OCI-LY3 (cell line): ENCODE results near the gene MAP2K7.

Experiments used
- H2AFZ ChIP-seq: fragments of 200-600, 300-600 bp; shearing (Covaris generic); 2 replicates; pipeline ENCODE4 v1.6.0; 2014; ENCODE audit warnings: antibody characterized with exemption, low read depth, low read length
- H3K27ac ChIP-seq: fragments of 200-600, 300-600 bp; sonication (generic); 2 replicates; pipeline ENCODE4 v1.5.1; 2014; ENCODE audit warnings: mild to moderate bottlenecking, low read length, moderate library complexity, mixed read lengths
- H3K27me3 ChIP-seq: fragments of 200-600, 300-600 bp; sonication (generic); 2 replicates; pipeline ENCODE4 v1.6.1; 2014; ENCODE audit warnings: low read depth, low read length, mixed read lengths
- H3K36me3 ChIP-seq: fragments of 200-600, 300-600 bp; sonication (generic); replicated peaks from 2 replicates; pipeline ENCODE3; 2014; ENCODE audit warnings: low read depth, low read length, mixed read lengths
- H3K4me1 ChIP-seq: fragments of 300-600, 200-600 bp; sonication (generic); 2 replicates; pipeline ENCODE4 v1.6.1; 2014; ENCODE audit warnings: low read length, mixed read lengths
- H3K4me2 ChIP-seq: fragments of 200-600, 300-600 bp; sonication (generic); 2 replicates; pipeline ENCODE4 v1.6.1; 2014; ENCODE audit warnings: low read length, mixed read lengths
- H3K4me3 ChIP-seq: fragments of 300-600, 200-600 bp; sonication (generic); 2 replicates; pipeline ENCODE4 v1.5.1; 2014; ENCODE audit warnings: antibody characterized with exemption, mild to moderate bottlenecking, low read length, moderate library complexity
- H3K79me2 ChIP-seq: fragments of 300-600, 200-600 bp; shearing (Covaris generic); 2 replicates; pipeline ENCODE4 v1.6.1; 2014; ENCODE audit warnings: mild to moderate bottlenecking, low read length, mixed read lengths
- H3K9ac ChIP-seq: fragments of 300-600, 200-600 bp; shearing (Covaris generic); 2 replicates; pipeline ENCODE4 v1.6.0; 2014; ENCODE audit warnings: mild to moderate bottlenecking, low read length, moderate library complexity
- H3K9me3 ChIP-seq: fragments of 200-600, 300-600 bp; shearing (Covaris generic); 2 replicates; pipeline ENCODE4 v1.6.1; 2014; ENCODE audit warnings: low read length, mixed read lengths; ENCODE audit not compliant: insufficient read depth
- H4K20me1 ChIP-seq: fragments of 200-600, 300-600 bp; sonication (generic); 2 replicates; pipeline ENCODE4 v1.6.1; 2016; ENCODE audit warnings: low read length, mixed read lengths; ENCODE audit not compliant: insufficient read depth
- EZH2phosphoT487 ChIP-seq: fragments of 200-600 bp; shearing (Covaris generic); IDR thresholded peaks from 2 replicates; pipeline ENCODE4 v1.6.1; 2018; ENCODE audit warnings: antibody characterized with exemption, mixed run types, low read depth
- TF ChIP-seq, protein P1 (sequence below): fragments of 200-600, 300-600 bp; sonication (generic); IDR thresholded peaks from 2 replicates; pipeline ENCODE4 v1.5.1; 2014; ENCODE audit warnings: antibody characterized with exemption, low read length, low read depth

MAP2K7 gene

DNA sequence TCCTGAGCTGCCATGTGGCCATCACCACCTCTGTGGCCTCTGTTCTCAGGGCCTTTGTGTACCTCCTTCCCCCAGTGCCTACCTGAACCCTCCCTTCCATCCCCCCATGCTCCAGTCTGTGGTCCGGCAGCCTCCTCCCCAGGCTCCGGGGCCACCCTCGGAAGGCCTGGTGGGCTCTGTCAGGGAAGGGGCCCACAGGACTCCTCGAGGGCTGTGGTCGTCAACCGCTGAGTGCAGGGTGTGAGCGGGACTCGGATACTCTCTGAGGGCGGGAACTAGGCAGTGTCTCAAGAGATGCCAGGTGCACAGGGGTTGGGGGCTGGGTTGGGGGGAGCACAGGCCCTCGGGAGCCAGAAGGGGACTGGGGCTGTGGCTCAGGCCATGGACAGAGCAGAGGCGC lies 3.9 kb downstream of the MAP2K7 start:
- Histone ChIP-seq H3K9ac (no peak overlapping the region), H4K20me1 (peaks cover 35% of the 10 kb centered on the region), H3K4me3 (no peak overlapping the region), H2AFZ (no peak overlapping the region), H3K27ac (no peak overlapping the region), H3K9me3 (no peaks in the 10 kb centered on the region), H3K4me1 (peaks cover 14% of the 10 kb centered on the region), H3K27me3 (no peaks in the 10 kb centered on the region), H3K79me2 (peaks cover 52% of the 10 kb centered on the region), H3K36me3 (peaks cover 21% of the 10 kb centered on the region), H3K4me2 (no peak overlapping the region)
- no peak for TF ChIP-seq EZH2phosphoT487
- TF ChIP-seq, protein P1, sequence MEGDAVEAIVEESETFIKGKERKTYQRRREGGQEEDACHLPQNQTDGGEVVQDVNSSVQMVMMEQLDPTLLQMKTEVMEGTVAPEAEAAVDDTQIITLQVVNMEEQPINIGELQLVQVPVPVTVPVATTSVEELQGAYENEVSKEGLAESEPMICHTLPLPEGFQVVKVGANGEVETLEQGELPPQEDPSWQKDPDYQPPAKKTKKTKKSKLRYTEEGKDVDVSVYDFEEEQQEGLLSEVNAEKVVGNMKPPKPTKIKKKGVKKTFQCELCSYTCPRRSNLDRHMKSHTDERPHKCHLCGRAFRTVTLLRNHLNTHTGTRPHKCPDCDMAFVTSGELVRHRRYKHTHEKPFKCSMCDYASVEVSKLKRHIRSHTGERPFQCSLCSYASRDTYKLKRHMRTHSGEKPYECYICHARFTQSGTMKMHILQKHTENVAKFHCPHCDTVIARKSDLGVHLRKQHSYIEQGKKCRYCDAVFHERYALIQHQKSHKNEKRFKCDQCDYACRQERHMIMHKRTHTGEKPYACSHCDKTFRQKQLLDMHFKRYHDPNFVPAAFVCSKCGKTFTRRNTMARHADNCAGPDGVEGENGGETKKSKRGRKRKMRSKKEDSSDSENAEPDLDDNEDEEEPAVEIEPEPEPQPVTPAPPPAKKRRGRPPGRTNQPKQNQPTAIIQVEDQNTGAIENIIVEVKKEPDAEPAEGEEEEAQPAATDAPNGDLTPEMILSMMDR = no peak

DNA sequence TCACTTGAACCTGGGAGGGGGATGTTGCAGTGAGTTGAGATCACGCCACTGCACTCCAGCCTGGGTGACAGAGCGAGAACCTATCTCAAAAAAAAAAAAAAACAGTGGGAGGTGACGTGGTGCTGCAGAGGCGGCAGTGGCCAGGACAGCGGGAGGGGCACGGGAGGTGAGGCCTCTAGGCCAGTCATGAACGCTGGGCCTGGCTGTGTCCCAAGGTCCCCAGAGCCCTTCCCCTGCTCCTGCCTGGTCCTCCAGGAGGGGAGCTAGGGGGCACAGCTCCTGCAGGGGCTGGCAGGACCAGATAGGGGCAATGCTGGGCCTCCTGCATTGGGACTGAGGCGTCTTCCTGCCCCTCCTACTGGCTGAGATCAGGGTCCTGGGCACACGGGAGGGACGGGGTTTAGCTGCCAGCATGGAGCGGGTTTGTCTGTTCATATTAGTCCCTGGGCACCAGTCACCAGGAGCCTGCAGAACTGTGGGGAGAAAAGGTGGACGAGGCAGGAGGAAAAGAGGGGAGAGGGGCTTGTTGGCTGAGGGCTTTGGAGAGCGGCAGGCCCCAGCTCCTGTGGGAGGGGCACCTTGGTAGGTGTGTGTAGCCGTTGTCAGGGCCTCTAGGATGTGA lies 4.5 kb downstream of the MAP2K7 start:
- peaks cover 27% of the 10 kb centered on the region for H3K36me3 ChIP-seq
- no peak overlapping the region for H3K9ac ChIP-seq

DNA sequence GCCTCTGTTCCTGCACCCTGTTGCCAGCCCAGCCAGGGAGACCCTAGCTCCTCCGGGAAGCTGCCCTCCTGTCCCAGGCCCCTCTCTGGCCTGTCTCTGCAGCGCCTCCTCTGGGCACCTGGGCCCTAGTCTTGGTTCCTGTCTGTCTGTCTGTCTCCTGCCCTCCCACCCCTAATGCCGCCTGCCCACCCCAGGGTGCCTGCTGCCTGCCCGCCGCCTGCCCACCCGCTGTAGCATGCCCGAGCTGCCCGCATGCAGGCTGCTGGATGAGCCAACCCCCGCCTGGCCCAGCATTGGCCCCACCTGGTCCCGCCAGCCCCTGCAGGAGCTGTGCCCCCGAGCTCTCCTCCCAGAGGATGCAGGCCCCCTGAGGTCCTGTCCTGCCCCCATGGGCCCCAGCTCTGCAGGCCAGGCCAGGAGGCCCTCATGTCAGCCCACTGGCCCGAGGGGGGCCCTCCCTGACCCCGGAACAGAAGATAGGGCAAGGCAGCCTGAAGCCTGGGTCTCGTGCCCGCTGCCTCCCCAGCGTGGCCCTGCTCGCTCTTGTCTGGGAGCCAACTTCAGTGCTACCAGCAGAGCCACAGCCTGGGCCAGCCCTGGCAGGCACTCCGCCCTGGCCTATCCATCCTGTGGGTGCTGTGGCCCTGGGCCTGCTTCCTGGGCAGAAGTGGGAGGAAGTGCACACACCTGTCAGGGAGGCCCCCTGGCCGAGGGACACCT lies 5.2 kb downstream of the MAP2K7 start:
- H3K27ac ChIP-seq = no peak overlapping the region
- no peak overlapping the region for H3K4me2 ChIP-seq
- peaks cover 44% of the 10 kb centered on the region for H3K79me2 ChIP-seq

More for the DNA sequence above, 4.5 kb downstream of the MAP2K7 start:
- no peak overlapping the region for H2AFZ ChIP-seq
- H3K27ac ChIP-seq = no peak overlapping the region
- no peaks in the 10 kb centered on the region for H3K9me3 ChIP-seq
- H3K27me3 ChIP-seq = no peaks in the 10 kb centered on the region
- no peak overlapping the region for H3K4me3 ChIP-seq
- H3K4me2 ChIP-seq = no peak overlapping the region
- H3K79me2 ChIP-seq = peaks cover 45% of the 10 kb centered on the region
- peaks cover 9% of the 10 kb centered on the region for H3K4me1 ChIP-seq
- peaks cover 35% of the 10 kb centered on the region for H4K20me1 ChIP-seq
- TF ChIP-seq, protein P1 = no peak
- TF ChIP-seq EZH2phosphoT487 = no peak

More for the DNA sequence above, 5.2 kb downstream of the MAP2K7 start:
- no peak overlapping the region for H3K9ac ChIP-seq
- no peak for TF ChIP-seq EZH2phosphoT487
- TF ChIP-seq, protein P1 = no peak
- H3K27me3 ChIP-seq = no peaks in the 10 kb centered on the region
- no peak overlapping the region for H3K4me3 ChIP-seq
- peaks cover 27% of the 10 kb centered on the region for H3K36me3 ChIP-seq
- peaks cover 35% of the 10 kb centered on the region for H4K20me1 ChIP-seq
- H3K9me3 ChIP-seq = no peaks in the 10 kb centered on the region
- H2AFZ ChIP-seq = no peak overlapping the region
- peaks cover 9% of the 10 kb centered on the region for H3K4me1 ChIP-seq
